GM18858 (cell line): ENCODE measurements around the gene TINCR.
"Not testable (repeated sequence)": the region's sequence is repeated elsewhere in the genome, so short reads cannot be mapped to it uniquely, and the experiment has no call there.

Source experiments
- ATAC-seq: cut with Tn5 transposase; IDR thresholded peaks from one replicate; pipeline ENCODE4 v1.9.1; 2021; ENCODE audit not compliant: unreplicated experiment

TINCR gene

DNA sequence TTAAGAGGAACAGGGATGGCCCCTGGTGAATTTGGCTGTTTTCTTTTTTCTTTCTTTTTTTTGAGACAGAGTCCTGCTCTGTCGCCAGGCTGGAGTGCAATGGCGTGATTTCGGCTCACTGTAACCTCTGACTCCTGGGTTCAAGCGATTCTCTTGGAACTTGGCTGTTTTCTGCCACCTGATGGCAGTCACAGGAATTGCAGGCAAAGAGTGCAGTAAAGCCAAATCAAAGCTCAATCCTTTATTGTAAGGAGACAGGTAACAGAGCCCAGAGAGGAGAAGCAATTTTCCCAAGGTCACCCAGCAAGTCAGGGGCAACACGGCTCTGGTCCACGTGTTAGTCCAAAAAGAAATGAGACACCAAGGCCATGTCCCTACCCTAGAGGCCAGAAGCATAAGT lies 6.2 kb downstream of the TINCR start:
- ATAC-seq, result no peak

DNA sequence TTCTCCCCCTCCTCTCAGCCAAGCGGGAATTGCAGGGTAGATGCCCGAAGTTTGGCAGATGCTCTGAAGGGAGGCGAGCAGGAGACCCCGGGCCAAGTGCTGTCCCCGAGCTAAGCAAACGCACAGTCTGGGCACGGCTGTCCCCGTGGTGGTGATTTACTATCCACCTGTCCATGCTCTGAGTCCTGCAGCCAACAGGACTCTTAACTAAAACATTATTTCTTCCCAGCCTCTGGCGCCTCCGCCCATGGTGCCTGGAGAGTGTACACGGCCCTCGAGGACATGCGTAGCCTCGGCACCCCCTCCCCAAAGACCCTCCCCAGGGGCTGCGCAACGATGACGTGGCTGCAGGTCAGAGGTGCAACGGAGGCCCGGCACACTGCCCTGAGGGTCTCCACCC lies 7.6 kb downstream of the TINCR start:
- no peak for ATAC-seq

DNA sequence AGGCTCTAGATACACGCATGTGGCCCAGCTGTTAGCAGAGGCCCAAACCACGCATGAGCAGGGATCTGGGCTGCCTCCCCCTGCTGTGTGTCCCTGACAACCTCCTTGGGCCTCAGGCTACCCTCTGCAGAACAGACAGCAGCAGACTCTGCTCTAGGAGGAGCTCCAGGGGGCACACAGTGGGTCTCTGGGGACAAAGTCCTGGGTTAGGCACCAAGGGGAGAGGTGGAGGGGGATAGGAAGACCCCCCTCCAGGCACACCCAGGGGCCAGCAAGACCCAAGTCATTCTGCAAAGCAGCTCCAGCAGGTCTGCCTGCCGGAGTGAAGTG lies 8.0 kb downstream of the TINCR start:
- no peak for ATAC-seq

DNA sequence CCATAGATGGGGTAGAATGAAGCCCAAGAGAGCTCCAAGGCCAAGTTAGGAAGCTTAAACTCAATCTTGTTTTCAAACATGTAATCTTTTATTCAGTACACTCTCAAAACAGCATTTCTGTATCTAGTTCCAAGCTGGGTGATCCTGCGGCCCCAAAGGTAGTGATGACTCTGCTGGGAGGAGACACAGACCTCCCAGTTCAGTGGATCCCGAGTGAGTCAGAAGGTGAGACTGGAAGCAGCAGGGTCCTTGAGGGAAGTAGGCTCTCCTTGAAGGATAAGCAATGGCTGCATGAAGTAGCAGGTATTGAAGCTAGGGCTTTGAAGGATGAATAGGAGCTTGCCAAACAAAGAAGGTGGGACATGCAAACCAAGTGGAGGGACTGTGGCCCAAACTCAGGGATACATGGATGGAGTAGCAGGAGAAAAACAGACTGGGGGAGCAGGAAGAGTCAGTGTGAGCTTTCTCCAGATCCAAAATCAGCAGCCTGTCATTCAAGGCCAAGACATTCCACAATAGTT lies 9.6 kb downstream of the TINCR start:
- no peak for ATAC-seq

DNA sequence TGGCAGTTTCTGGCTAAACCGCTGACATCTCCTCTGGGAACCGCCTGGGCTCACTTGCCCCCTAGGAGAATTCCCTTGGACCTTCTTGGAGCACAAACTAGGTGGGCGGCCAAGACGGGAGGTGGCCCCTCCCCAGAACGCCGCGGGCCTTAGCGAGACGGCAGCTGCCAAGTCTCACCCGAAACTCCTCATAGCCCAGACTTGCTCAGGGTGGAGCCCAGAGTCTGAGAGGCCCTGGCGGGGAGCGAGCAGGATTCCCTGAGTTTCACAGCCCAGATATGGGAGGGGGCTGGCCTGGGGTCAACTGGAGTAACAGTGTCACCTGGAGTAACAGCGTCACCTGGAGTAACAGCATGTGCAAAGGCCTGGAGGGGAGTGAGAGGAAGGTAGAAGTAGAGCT lies 10.1 kb downstream of the TINCR start:
- ATAC-seq, result no peak

DNA sequence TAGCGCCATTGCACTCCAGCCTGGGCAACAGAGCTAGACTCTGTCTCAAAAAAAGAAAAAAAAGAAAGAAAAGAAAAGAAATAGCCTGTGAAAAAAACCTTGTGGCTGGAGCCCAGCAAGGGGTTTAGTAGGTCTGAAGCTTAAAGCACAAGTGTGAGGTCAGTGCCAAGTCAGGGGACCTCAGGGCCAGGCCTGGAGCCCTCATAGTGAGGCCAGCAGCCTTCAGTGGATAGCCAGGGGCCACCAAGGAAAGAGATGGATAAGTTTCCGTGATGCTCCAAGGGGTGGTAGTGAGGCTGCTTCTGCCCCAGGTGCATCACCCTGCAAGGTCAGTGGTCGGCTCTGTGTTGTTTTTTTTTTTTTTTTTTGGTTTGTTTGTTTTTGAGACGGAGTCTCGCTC lies 12.9 kb downstream of the TINCR start:
- no peak for ATAC-seq

DNA sequence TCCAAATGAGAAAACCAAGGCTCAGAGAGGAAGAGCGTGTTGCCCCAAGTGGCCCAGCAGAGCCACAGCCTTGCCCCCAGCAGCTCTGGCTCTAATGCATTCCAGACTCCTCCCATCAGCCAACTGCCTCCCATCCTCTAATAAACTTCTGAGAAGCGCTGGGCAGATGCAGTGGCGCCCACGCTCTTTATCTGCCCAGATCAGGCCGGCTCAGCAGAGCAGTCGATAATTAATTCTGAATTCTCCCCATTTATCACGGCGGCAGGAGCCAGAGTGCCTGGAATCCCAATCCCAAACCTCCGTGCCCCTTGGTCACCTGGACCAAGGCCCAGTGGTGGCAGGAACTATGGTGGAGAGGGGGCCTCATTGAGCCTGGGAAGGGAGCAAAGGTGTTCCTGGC lies 13.9 kb downstream of the TINCR start:
- no peak for ATAC-seq

DNA sequence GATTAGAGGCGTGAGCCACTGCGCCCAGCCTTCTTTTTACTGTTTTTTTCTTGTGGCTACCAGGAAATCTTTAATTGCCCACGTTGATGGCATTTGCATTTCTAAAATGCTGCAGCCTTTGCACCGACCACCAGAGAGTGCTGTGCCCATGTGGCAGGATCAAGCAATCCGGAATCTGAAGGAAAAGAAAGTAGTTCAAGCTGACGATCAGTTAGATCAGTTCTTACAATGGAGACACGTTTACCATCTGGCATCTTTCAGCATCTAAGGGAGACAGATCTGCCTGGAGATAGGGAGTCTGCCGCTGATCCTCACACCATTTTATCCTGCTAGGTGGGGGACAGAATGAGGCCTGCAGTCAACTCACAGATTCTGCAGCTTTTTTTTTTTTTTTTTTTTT lies 19.9 kb downstream of the TINCR start:
- no peak for ATAC-seq

DNA sequence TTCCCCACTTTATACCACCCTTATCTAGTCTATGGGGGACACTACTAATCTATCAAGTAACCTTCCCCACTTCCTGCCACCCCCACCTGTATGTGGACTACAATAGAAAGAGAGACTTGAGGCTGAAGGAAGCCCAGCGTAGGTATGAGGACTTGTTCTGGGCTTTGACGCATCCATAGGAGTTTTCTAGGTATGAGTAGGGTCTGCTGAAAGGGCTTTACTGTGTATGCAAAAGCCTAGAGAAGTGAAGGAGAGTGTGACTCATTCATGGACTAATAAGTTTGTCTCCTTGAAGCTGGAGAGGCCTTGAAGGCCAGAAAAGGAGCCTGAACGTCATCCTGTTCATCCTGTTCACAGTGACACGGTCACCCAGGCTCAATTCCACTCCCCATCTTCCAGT lies 21.8 kb downstream of the TINCR start:
- no peak for ATAC-seq

DNA sequence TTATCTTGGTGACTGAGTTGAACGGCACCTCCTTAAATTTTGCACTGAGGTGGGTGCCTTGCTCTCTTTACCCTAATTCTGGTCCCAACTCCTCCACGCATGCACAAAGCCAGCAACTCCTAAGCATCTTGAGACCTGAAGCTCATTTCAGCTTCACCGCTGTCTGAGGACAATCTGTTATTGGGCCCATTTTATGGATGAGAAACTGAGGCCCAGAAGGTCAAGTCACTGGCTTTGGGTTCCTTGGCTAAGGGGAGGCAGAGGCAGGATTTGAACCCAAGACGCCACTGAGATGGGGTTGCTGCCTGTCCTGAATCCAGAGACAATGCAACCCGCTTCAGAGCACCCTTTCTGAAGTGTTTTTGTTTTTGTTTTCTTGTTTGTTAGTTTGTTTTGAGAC lies 22.7 kb downstream of the TINCR start:
- ATAC-seq, result no peak

DNA sequence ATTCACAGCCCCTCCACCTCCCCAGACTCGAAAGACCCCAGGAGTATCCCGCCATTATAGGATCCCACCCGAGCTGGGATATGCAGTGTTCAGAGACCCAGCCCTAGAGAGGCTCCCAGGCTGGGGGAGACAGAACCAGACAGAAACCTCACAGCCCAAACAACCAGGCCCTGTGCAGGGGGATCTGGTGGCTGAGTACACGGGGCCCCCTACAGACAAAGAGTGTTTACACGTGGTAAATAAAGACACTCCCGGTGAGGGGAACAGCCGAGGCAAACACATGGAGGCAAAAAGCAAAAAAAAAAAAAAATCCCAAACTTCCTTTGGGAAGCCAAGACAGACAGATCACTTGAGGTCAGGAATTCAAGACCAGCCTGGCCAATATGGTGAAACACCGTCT lies 25.1 kb downstream of the TINCR start:
- no peak for ATAC-seq

DNA sequence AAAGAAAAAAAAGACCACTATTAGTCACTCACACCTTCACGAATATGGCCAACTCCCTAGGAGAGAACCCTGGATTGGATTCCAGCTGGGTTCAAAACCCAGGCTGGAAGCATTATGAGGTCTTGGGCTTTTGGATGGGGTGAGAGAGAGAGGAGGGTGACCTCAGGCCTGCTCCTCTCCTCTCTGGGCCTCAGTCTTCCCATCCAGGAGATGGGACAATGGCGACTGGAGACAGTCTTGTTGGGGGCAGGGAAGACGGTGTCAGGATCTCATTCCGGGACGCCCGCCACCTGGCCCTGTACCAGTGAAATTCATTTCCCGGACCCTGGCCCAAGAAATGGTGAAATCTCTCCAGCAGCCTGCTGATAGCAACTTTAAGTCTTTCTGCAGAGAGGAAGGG lies 26.3 kb downstream of the TINCR start:
- ATAC-seq, result no peak

DNA sequence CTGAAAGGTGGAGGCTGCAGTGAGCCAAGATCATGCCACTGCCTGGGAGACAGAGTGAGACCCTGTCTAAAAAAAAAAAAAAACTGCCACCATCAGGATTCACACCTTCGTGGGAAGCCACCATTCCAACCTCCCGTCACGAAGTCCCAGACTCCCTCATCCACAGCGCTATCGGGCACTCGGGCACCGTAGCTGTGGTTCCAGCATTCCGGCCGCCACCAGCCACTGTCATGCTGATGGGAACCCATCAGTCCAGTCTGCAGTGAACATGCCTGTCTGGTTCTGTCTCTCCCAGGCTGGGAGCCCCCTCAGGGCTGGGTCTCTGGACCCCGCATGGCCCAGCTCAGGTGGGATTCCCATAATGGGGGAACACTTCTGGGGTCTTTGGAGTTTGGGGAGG lies 27.5 kb downstream of the TINCR start:
- ATAC-seq, result no peak

DNA sequence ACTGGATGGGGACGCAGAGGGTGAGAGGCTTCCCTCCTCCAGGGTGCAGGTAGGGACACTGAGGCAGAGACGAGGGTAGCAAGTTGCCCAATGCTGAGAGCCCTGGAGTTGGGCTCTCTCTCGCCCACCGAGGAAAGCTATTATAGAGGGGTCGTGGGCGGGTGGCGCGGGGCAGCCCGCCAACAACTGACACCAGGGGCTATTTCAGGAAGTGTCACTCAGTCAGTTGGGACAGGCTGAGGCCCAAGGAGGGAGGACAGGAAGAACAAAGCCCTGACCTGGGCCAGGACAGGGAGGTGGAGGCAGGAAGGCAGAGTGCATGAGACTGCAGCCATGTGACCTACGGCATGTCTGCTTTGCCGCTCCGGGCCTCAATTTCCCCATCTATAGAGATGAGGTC lies 29.9 kb downstream of the TINCR start:
- ATAC-seq, result no peak

DNA sequence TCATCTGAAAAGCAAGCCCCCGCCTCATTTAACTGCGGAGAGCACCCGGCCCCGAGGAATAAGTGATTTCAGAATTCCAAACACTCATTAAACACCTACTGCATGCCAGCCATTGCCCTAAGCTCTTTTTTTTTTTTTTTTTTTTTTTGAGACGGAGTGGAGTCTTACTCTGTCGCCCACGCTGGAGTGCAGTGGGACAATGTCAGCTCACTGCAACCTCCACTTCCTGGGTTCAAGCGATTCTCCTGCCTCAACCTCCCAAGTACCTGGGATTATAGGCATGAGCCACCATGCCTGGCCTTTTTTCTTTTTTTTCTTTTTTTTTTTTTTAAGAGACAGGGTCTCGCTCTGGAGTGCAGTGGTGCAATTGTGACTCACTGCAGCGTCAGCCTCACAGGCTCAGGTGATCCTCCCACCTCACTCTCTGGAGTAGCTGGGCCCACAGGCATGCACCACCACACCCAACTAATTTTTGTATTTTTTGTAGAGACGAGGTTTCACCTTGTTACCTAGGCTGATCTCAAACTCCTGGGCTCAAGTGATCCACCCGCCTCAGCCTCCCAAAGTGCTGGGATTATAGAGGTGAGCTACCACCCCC lies 30.7 kb downstream of the TINCR start:
- not testable (repeated sequence) for ATAC-seq

DNA sequence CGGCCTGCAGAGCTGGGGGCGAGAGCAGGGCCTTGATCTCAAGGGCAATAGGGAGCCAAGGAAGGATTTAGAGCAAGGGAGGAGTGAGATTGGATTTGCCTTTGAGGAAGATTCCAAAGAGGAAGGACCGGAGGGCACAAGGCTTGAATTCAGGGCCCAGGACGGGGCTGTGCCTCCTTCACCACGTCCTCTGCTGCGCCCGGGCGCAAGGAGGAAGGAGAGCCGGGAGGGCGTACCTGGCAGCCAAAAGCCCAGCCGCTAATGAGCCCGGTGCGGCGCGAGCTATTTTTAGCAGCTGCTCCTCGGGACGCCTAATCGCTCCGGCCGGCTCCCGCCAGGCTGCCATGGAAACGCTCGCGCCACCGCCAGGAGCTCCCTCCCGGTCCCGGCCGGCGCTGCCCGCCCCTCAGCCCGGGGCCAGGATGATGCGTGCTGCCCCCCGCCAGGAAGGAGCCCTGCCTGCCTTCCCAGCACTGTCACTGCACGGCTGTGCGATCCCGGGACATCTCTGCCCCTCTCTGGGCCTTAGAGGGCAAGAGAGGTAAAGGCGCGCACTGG lies 31.3 kb downstream of the TINCR start:
- no peak for ATAC-seq

DNA sequence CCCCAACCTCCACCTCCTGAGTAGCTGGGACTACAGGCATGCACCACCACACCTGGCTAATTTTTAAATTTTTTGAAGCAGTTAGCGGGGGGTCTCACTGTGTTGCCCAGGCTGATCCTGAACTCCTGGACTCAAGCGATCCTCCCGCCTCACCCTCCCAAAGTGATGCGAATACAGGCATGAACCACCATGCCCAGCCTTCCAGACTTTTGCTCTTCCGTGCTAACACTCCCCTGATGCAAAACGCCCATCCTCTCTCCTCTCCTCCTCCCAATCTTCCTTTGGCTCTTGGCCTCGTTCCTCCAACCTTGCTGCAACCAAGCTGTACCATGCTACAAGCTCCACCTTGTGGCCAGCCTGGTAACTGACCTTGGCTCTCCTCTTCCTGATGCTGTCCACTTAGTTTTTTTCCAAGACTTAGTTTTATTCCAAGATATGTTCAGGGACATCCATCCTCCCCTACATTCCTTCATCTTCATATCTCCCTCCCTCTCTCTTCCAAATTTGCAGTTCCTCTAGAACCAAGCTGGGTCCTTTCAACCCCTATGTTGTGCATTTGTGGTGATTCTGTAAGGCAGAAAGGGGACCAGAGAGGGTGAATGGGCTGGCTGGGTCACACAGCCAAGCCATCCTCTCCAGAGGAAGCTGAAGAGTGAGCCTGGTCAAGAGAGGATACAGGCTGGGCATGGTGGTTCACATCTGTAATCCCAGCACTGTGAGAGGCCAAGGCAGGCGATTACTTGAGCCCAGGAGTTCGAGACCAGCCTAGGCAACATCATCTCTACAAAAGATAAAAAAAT lies 32.8 kb downstream of the TINCR start:
- ATAC-seq, result no peak

DNA sequence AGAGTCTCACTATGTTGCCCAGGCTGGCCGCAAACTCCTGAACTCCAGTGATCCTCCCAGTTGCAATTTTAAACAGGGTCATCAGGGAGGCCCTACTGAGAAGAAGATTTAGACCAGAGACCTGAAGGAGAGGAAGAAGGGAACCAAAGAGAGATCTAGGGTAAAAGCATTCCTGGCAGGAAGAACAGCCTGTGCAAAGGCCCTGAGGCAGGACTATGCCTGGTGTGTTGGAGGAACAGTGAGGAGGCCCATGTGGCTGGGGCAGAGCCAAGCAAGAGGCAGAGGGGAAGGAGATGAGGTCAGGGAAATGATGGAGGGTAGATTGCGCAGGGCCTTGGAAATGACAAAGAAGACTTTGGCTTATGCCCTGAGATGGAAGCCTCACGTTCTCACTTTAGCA lies 34.5 kb downstream of the TINCR start:
- ATAC-seq, result no peak

DNA sequence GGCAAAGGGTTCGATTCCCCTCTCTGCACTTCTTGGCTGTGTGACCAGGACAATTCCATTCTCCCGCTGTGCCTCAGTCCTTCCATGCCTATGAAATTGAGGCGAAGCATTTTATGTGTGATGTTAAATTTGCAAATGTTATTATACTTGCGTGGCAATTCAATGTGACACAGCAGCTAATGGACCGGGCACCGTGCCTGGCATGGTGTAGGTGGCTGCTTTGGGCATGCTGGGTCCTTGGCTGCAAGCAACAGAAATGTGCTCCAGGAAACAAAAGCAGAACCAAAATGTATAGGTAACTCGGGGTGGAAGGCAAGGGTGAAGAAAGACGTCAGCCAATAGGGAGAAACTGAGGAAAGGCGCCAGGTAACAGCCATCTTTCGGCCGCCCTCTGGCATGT lies 37.1 kb downstream of the TINCR start:
- no peak for ATAC-seq

DNA sequence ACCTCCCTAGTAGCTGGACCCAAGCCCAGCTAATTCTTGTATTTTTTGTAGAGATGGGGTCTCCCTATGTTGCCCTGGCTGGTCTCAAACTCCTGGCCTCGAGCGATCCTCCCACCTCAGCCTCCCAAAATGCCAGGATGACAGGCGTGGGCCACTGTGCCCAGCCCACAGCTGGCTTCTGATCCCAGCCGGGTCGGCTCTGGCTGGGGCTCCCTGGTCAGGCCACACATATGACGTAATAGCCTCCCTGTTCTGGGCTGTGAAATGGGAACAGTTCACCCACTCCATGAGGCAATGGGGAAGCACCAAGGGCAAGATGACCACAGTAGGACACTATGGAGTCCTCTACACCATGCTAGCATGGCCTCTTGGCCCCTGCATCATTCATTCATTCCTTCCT lies 41.1 kb downstream of the TINCR start:
- ATAC-seq, result no peak

DNA sequence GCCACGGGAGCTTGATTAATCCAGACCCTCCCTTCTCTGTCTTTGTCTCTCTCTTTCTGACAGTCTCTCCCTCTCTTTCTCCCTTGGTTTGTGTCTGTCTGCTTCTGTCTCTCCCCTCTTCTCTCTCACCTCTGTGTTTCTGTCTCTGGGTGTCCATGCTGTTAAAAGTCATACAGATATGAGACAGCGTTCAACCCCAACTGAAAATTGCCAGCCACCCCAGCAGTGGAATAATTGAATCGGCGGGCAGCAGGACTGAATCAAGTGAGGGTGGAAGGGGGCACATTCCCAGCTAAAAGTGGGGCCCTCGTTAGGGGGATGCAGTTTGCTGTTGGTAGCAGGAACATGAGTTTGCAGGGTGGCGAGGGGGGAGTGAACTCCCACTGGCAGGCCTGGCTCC lies 43.7 kb downstream of the TINCR start:
- ATAC-seq, result no peak

DNA sequence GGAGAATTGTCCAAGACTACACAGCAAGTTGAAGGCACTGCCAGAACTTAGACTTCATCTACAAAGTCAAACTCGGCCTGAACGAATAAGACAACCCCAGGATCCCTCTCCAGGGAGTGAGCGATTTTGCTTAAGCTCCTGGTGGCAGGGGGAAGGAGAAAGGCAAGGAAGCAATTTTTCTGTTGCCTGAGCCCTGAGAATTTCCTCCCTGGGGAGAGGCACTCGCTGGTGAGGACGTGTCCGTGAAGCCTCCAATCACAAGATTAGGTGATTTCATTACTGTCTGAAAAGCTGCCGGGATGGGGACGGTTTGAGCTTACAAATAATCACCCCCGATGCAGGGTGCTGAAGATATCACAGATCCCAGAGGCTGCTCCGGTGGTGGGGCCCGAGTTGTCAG lies 45.6 kb downstream of the TINCR start:
- ATAC-seq, result no peak

DNA sequence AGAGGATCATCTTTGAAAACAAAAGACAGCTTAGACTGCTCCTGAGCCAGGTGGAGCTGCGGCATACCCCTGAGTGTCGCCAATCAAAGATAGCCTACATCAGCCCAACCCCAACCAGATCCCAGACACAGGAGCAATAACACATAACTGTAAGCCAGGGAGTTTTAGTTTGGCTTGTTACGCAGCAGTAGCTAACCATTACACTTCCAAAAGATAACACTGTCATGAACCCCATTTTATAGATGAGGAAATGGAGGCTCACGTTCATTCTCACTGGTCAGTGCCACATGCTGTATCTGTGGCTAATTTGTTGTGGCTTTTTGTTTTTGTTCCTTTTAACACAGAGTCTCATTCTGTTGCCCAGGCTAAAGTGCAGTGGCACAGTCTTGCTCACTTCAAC lies 47.3 kb downstream of the TINCR start:
- ATAC-seq, result no peak
